ENCODE results near the gene TRUB2.
"Not testable (repeated sequence)": the region's sequence is repeated elsewhere in the genome, so short reads cannot be mapped to it uniquely, and the experiment has no call there.

Gene TRUB2

DNA sequence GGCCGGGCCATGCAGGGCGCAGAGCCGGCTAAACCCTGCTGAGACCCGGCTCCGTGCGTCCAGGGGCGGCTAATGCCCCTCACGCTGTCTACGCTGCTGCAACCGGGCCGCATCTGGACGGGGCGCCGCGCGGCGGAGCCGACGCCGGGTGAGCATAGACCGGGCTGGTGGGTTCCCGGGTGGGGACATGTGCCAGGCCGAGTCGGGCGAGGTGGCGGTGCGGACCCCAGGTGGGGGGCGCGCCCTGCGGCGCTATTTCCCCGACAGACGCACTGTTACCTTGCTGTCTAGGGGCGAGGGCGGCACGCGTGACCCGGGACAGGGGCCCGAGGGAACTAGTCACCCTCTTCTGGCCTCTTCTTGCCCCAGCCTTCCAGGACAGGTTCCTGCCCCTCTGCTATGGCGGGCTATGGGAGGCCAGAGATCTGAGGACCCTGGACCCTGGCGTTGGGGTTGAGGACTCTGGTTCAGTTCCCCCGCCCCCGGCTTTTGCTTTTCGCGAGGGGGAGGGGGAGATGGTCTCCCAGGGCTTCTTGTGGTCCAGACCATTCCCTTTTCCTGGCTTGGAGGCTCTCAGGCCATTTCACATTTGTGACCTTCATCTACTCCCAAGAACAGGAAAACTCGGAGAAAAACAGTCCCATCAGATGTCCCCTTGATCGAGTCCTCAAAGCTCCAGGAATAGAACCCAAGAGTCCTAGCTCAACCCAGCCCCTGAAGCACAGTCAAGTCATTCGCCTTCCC, 18.6 kb upstream of the TRUB2 start:
- no peak for DNase-seq (ENCODE audit: low spot score)

DNA sequence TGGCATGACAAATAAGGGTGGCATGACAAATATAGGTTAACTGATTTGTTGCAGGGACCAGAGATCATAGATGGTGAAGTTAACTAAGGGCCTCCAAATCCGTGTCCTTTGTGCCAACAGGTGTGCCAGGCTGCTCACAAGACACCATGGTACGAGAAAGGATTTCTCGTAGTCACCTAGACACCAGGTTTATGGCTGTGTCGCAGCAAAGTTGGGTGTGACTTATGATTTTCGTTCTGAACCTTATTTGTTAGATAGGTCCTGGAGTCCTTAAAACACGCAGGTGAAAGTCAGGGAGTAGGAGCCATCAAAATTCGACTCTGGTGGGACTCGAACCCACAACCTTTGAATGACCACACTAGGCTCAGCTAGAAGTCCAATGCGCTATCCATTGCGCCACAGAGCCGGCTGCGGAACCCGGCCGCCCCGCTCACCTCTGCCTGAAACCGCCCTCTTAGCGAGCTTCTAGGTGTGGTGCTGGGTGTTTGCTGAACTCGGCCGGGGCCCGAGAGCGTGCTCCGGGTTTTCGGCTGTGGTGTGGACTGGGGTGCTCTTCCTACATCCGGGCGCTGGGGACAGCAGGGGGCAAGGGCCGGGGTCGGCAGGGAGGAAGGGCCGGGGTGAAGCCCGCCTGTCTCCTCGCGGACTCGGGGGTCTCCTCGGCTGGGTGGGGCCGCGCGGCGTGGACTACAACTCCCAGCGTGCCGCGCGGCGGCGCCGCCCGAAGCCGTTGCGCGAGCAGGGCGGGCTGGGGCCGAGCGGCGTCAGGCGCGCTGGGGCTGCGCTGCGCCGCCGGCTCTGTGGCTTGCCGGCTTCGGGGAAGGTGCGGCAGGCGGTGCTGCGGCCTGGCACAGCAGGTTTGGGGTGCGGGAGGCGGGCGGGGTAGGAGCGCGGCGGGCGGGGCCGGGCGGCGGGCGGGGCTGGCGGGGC, 17.8 kb upstream of the TRUB2 start, which contains the start of gene SLC27A4:
SLC27A4 (plus strand) TSS at position 767 of the 930 bp plus-strand sequence. CDS start 2,606 bp downstream, outside the sequence.
- peak; percentile 83 for DNase-seq (ENCODE audit: low spot score)

DNA sequence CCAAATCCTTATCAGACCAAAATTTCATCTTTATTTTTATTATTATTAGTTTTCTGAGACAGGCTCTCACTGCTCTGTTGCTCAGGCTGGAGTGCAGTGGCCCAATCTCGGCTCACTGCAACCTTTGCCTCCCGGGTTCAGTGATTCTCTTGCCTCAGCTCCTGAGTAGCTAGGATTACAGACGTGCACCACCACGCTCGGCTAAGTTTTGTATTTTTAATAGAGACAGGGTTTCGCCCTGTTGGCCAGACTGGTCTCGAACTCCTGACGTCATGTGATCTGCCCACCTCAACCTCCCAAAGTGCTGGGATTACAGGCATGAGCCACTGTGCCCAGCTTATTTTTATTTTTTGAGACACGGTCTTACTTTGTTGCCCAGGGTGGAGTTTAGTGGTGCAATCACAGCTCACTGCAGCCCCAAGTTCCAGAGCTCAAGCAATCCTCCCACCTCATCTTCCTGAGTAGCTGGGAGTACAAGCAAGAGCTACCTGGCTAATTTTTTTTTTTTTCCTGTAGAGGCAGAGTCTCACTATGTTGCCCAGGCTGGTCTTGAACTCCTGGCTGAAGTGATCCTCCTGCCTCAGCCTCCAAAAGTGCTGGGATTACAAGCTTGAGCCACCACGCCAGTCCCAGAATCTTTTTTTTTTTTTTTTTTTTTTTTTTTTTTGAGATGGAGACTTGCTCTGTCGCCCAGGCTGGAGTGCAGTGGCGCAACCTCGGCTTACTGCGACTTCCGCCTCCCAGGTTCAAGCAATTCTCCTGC, 16.8 kb upstream of the TRUB2 start:
- DNase-seq (ENCODE audit: low spot score) = not testable (repeated sequence)

DNA sequence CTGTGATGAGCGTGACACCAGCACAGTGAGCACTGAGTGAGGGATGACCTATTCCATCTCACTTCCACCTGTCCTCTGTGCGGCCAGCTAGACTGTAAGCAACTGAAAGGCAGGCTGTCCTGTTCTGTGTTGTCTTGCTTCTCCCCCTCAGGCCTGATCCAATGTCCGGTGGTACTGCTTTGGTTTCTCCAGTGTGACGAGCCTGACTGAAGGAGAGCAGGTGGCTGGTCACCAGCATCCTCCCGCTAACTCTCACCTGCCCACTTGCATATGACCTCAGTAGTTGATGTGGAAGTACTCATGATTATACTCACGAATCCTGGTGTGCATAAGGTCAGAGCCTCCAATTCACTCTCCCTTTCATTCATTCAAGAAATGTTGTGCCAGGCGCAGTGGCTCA, 15.7 kb upstream of the TRUB2 start:
- DNase-seq (ENCODE audit: low spot score) = no peak

DNA sequence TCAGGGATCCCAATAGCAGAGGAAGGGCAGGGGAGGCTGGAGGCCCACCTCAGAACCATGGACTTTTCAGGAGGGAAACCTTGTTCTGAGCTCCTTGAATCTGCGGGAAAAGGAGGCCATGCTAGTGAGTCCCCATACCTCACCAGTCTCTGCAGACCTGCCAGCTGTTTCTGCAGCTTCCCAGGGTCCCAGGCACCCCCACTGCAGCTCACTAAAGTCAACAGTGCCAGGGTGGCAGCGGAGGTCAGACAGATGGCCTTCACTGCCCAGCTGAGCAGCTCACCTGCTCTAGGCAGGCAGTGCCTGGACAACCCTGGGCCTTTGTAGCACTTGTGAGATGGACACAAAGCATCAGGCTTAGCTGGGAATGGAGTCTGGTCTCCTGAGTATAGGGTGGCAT, 13.7 kb upstream of the TRUB2 start:
- DNase-seq (ENCODE audit: low spot score) = no peak

DNA sequence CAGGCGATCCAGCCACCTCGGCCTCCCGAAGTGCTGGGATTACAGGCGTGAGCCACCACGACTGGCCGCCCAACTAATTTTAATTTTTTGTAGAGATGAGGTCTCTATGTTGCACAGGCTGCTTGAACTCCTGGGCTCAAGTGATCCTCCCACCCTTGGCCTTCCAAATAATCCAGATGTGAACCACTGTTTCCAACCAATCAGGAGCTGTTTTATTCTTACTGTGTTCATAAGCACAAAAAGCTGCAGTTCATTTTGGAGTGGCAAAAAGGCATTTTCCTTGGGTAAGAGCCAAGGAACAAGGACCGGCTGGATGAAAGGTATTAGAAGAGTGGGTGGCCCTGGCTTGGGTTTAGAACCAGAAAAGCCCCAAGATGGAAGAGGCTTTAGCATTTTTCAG, 12.9 kb upstream of the TRUB2 start:
- DNase-seq (ENCODE audit: low spot score) = no peak

DNA sequence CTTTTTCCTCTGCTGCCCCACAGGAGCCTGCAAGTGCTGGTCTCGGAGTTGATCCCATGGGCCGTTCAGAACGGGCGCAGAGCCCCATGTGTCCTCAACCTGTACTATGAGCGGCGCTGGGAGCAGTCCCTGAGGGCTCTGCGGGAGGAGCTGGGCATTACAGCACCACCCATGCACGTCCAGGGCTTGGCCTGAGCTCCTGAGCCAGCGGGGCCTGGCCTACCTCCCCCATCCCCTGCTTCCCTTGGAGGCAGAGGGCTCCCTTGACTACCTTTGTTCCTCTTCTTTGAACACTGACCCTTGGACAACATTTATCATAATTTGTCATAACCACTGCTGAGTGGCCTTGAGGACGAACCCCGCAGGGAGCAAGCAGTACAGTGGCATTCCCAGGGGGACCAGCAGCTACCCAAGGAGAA, 11.2 kb upstream of the TRUB2 start:
- DNase-seq (ENCODE audit: low spot score) = no peak

DNA sequence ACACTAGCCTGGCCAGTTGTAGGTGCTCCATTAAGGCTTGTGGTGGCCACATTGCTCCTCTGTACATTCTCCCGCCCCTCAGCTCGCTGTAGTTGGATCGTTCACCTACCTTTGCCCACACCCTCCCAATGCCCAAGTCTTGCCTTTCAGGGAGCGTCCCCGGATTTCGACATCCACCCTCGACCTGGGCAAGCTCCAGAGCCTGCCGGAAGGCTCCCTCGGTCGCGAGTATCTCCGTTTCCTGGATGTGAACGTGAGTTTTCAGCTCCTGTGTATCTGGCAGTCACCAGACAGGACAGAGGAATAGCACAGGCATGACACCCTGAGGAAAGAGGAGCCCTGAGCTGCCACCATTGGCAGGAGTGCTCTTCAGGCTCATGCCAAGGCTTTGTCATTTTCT, 3.4 kb upstream of the TRUB2 start:
- no peak for DNase-seq (ENCODE audit: low spot score)

DNA sequence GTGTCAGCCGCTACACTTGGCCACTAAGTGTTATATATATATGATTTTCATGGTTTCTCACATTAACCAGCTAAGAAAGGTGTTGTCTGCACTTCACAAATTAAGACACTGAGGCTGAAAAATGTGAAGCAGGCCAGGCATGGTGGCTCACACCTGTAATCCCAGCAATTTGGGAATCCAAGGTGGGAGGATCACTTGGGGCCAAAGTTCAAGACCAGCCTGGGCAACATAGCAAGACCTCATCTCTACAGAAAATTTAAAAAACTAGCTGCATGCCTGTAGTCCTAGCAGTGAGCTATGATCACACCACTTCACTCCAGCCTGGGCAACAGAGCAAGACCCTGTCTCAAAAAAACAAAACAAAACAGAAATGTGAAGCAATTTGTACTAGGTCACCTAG, 2.2 kb upstream of the TRUB2 start:
- no peak for DNase-seq (ENCODE audit: low spot score)

DNA sequence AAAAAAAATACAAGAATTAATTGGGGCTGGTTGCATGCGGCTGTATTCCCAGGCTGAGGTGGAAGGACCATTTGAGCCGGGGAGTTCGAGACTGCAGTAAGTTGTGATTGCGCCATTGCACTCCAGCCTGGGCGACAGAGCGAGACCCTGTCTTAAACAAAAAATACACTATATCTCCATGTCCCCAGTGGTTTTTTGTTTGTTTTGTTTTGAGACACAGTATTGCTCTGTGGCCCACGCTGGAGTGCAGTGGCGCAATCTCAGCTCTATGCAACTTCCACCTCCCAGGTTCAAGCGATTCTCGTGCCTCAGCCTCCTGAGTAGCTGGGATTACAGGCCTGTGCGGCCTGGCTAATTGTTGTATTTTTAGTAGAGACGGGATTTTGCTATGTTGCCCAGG, 1.5 kb upstream of the TRUB2 start:
- DNase-seq (ENCODE audit: low spot score) = no peak

DNA sequence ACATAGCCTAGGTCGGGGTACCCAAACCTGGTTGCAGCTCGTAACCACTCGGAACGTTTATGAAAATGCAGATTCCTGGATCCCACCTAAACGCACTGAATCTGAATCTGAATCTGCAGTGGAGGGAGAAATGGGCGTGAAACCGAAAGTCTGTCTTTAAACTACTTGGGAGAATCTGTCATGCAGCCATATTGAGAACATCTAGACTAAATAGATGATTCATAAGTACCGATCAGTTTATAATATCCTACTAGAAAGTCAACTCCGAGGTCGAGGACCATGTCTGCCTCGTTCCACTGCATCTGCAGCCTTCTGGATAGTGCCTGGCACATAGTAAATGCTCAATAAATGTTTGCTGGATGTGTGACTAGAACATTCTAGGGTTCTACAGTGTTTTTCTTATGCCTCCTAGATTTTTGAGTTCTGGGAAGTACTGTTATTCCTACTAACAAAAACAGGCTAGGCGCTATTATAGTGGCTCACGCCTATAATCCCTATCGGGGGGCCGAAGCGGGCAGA, 1.0 kb upstream of the TRUB2 start:
- DNase-seq (ENCODE audit: low spot score) = no peak

DNA sequence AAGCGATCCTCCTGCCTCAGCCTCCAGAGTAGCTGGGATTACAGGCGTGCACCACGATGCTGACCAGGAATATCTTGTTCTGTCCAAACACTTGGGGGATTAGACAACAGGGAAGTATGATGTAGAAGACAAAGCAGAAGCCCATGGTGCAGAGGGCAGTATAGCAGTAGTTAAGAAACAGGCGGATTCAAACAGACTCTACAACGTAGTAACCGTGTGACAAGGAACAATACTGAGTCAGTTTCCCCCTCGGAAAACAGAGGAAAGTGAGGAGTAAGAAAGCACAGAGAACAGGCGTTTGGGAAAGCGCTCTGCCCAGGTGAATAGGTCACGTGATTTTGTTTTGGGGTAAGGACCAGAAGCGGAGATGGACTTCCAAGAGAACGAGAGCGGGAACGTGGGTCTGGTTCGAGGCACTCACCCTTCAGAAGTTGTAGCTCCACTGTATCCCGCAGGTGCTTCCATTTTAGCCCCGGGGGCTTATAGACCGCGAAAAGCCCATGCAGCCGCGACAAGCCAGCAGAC, 306 bp downstream of the TRUB2 start:
- no peak for DNase-seq (ENCODE audit: low spot score)

DNA sequence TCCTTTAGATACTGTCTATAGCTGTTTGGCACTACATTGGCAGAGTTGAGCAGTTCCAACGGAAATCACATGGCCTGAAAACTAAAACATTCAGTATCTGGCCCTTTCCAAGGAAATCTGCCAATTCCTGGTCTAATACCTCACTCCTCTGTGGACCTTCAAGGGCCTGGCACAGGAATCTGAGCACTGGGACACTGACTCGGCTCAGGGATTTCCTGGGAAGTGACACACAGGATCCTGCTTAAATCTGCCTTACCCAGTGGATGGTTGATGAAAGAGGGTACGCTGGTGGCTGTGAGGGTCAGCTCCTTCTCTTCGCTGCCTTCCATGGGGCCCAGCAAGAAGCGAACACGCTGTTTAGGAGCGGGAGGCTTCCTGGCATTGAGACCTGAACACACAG, 904 bp downstream of the TRUB2 start:
- no peak for DNase-seq (ENCODE audit: low spot score)

DNA sequence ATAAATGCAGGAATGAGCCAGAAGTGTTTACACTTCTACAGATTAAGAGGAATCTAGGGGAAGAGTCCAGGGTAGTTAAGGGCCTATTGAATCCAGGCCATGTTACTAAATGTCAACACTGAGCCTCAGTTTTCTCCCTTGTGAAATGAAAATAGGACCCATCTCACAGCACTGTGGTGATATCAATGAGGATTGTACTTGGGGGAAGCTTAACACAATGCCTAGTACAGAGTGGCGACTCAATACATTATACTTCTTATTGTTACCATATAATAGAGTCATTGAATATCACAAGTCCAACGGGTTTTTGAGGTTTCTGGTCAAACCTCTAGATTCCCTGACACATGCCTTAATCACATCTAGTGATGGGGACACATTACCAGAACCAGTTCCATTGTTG, 4.6 kb downstream of the TRUB2 start:
- no peak for DNase-seq (ENCODE audit: low spot score)

DNA sequence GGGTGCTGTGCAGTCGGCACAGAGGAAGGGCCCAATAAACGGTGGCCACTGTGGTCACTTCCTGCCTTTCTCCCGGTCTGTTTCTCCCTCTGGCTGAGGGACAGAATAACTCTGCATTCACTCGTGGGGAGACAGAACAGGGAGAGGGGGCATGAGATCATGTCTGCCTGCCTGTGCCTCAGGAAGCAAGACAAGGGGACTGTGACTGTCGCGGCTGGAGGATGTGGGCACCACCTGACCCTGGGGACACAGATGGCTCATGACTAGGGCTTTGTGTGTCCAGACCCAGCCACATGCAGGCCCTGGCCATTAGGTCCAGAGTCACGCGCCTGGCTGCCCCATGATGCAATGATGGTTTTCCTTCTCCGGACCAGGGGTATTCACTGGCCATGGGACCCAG, 5.8 kb downstream of the TRUB2 start:
- DNase-seq (ENCODE audit: low spot score) = no peak

DNA sequence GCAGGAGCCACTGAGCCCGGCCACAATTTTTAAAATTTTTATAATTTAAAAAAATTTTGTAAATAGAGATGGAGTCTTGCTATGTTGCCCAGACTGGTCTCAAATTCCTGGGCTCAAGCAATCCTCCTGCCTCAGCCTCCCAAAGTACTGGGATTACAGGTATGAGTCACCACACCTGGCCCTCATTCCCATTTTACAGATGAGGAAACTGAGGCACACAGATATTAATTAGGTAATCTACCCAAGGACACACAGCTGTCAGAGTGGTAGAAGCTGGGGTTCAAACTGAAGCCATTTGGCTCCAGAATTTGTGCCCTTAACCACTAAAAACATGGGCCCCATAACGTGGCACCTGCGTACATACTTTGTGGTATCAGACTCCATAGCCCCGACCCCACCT, 7.5 kb downstream of the TRUB2 start:
- DNase-seq (ENCODE audit: low spot score) = no peak

DNA sequence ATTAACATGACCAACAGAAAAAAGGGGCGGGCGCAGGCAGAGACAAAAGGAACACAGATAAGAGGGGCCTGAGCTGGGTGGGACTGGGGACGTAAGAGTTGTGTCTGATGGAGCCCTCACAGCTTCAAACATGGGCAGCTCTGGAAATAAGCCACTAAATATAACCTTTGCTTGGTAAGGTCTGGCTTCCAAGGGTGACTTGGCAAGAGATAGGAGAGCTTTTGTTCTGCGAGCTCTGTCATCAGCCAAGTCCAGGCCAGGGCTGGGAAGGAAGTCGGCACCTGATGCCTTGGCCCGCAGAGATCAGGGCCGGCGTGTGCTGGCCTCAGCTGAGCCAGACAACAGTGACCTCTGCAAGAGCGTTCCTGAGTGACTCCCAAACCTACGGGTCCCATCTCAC, 11.8 kb downstream of the TRUB2 start:
- DNase-seq (ENCODE audit: low spot score) = no peak

DNA sequence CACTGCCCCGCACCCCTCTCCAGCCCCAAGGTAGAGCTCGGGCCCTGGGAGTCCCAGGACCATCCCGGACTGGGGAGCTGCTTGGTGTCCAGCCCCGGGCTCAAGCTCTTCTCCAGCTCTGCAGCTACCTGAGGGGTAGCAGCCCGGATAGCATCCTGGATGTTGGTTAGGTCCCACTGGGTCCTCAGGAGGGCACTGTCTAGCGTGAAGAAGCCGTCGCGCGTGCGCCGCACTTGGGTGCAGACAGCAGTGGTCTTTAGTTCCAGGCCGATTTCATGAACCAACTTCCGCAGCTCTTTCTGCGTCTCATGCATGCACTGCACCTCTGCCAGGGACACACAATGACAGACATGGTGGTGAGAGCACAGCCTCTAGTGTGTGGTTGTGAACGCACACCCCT, 12.7 kb downstream of the TRUB2 start:
- DNase-seq (ENCODE audit: low spot score) = no peak

DNA sequence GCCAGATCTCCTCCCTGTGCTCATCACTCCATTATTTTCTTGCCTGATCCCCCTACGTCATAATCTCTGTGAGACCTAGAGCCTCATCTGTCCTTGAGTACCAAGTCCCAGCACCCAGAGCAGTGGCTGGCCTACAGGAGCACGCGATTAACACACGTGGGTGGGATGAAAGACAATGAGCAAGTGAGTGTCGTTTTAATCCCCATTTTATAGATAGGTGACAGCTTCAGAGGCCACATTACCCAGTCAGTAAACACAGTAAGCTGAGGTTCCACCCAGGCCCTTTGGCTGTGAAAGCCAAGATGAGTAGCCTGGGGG, 17.3 kb downstream of the TRUB2 start:
- no peak for DNase-seq (ENCODE audit: low spot score)

DNA sequence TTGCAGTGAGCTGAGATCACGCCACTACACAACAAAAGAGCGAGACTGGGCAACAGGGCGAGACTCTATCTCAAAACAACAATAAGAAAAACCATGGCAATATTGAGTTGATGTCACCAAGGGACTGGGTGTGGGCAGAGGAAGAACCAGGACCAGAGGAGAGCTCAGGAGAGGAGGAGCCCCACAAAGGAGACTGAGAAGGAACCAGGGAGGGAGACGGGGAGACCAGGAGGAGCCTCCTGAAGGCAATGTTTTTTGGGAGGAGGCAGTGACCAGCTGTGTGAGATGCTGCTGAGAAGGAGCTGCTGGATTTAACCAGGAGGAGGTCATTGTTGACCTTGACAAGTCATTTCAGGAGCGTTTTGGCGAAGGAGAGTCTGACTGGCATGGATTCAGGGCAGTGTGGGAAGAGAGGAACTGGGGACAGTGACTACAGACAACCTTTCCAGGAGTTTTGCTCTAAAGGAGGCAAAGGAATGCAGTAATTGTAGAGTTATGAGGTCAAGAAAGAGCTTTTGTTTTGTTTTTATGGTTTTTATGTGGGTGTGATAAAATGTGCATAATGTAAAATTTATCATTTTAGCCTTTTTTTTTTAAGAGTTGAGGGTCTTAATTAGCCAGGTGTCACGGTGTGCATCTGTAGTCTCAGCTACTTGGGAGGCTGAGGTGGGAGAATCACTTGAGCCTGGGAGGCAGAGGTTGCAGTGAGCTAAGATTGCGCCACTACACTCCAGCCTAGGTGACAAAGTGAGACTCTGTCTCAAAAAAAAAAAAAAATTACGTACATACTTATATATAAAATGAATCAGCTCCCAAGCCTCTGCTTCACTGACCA, 17.9 kb downstream of the TRUB2 start:
- DNase-seq (ENCODE audit: low spot score) = no peak
